Measurements from ENCODE around the gene FTL. TPM values are rescaled to one million over a fixed set of nuclear protein-coding genes. Genes with fewer than 3 reads are reported as not detected.

FTL gene
- total RNA-seq, 1 donor from 2014 or later, result 4,020 TPM

GRCh38 chr19:48975947-48976847 lies 11.1 kb downstream of the FTL start:
- no peak for DNase-seq (ENCODE audit: low read depth)

GRCh38 chr19:48977061-48977460 lies 12.0 kb downstream of the FTL start:
- H4K20me1 ChIP-seq (ENCODE audit: insufficient read depth, low read length), result peaks cover 6% of the 10 kb centered on the region
- DNase-seq (ENCODE audit: low read depth), result no peak
- no peak overlapping the region for H3K4me3 Mint-ChIP-seq (ENCODE audit: unreplicated experiment)
- H3K9ac ChIP-seq (ENCODE audit: low read length), result no peak overlapping the region
- no peaks in the 10 kb centered on the region for H3K27me3 ChIP-seq (ENCODE audit: insufficient read depth, low read length)
- H2AFZ ChIP-seq (ENCODE audit: low read depth, low read length), result no peak overlapping the region
- H3K4me1 Mint-ChIP-seq (ENCODE audit: low read depth, unreplicated experiment), result peaks cover 11% of the 10 kb centered on the region
- peaks cover 34% of the 10 kb centered on the region for H3K36me3 Mint-ChIP-seq (ENCODE audit: low read depth, unreplicated experiment)
- H3K4me2 ChIP-seq (ENCODE audit: low read length), result no peak overlapping the region
- no peak overlapping the region for H3K27ac ChIP-seq (ENCODE audit: low read depth, low read length)
- no peaks in the 10 kb centered on the region for H3K79me2 ChIP-seq (ENCODE audit: insufficient read depth, low read length)
- peaks cover 4% of the 10 kb centered on the region for H3K36me3 ChIP-seq (ENCODE audit: insufficient read depth, low read length)
- H3K27ac Mint-ChIP-seq (ENCODE audit: unreplicated experiment), result peak overlapping the region; percentile 26
- TF ChIP-seq CTCF (IDR thresholded peaks at IDR 0.05; ENCODE audit: insufficient read depth, low read depth, low read length), result no peak
- TF ChIP-seq EZH2 (IDR thresholded peaks at IDR 0.05; ENCODE audit: insufficient read depth, low read length), result no peak
- FAIRE-seq, result no peak
- peaks cover 9% of the 10 kb centered on the region for H3K4me1 ChIP-seq (ENCODE audit: insufficient read depth, low read length)
- no peak overlapping the region for H3K4me3 ChIP-seq (ENCODE audit: insufficient read depth, low read depth, low read length)
- H3K9me3 ChIP-seq (ENCODE audit: insufficient read depth, low read depth, low read length), result no peaks in the 10 kb centered on the region
- H3K9me3 Mint-ChIP-seq (ENCODE audit: unreplicated experiment), result peaks cover 2% of the 10 kb centered on the region
- no peaks in the 10 kb centered on the region for H3K27me3 Mint-ChIP-seq (ENCODE audit: low read depth, unreplicated experiment)

More at GRCh38 chr19:48975947-48976847, 11.1 kb downstream of the FTL start:
- no peak overlapping the region for H3K4me3 ChIP-seq (ENCODE audit: insufficient read depth, low read depth, low read length)
- no peak overlapping the region for H3K27ac ChIP-seq (ENCODE audit: low read depth, low read length)
- no peak overlapping the region for H3K9ac ChIP-seq (ENCODE audit: low read length)
- Mint-ChIP-seq H3K9me3 (ENCODE audit: unreplicated experiment) (peaks cover 2% of the 10 kb centered on the region), H3K4me1 (ENCODE audit: low read depth, unreplicated experiment) (peaks cover 11% of the 10 kb centered on the region), H3K36me3 (ENCODE audit: low read depth, unreplicated experiment) (peaks cover 28% of the 10 kb centered on the region), H3K27ac (ENCODE audit: unreplicated experiment) (peak overlapping the region; percentile 62), H3K27me3 (ENCODE audit: low read depth, unreplicated experiment) (no peaks in the 10 kb centered on the region), H3K4me3 (ENCODE audit: unreplicated experiment) (no peak overlapping the region)
- peaks cover 11% of the 10 kb centered on the region for H4K20me1 ChIP-seq (ENCODE audit: insufficient read depth, low read length)
- TF ChIP-seq EZH2 (IDR thresholded peaks at IDR 0.05; ENCODE audit: insufficient read depth, low read length), result no peak
- TF ChIP-seq CTCF (IDR thresholded peaks at IDR 0.05; ENCODE audit: insufficient read depth, low read depth, low read length), result no peak
- no peak for FAIRE-seq
- no peak overlapping the region for H3K4me2 ChIP-seq (ENCODE audit: low read length)
- no peaks in the 10 kb centered on the region for H3K9me3 ChIP-seq (ENCODE audit: insufficient read depth, low read depth, low read length)
- H2AFZ ChIP-seq (ENCODE audit: low read depth, low read length), result no peak overlapping the region
- H3K36me3 ChIP-seq (ENCODE audit: insufficient read depth, low read length), result peaks cover 4% of the 10 kb centered on the region
- peaks cover 9% of the 10 kb centered on the region for H3K4me1 ChIP-seq (ENCODE audit: insufficient read depth, low read length)
- H3K27me3 ChIP-seq (ENCODE audit: insufficient read depth, low read length), result no peaks in the 10 kb centered on the region
- H3K79me2 ChIP-seq (ENCODE audit: insufficient read depth, low read length), result no peaks in the 10 kb centered on the region

- H3K36me3 Mint-ChIP-seq (ENCODE audit: low read depth, unreplicated experiment), result peaks cover 31% of the 10 kb centered on the region
- H3K4me3 Mint-ChIP-seq (ENCODE audit: unreplicated experiment), result no peak overlapping the region
- FAIRE-seq (no peak), DNase-seq (ENCODE audit: low read depth) (no peak)
- H3K9me3 Mint-ChIP-seq (ENCODE audit: unreplicated experiment), result peaks cover 2% of the 10 kb centered on the region
- H3K4me1 Mint-ChIP-seq (ENCODE audit: low read depth, unreplicated experiment), result peaks cover 11% of the 10 kb centered on the region
- Histone ChIP-seq H3K9ac (ENCODE audit: low read length) (no peak overlapping the region), H3K79me2 (ENCODE audit: insufficient read depth, low read length) (no peaks in the 10 kb centered on the region), H3K27me3 (ENCODE audit: insufficient read depth, low read length) (no peaks in the 10 kb centered on the region), H3K4me3 (ENCODE audit: insufficient read depth, low read depth, low read length) (no peak overlapping the region), H4K20me1 (ENCODE audit: insufficient read depth, low read length) (peaks cover 6% of the 10 kb centered on the region), H3K27ac (ENCODE audit: low read depth, low read length) (no peak overlapping the region), H3K9me3 (ENCODE audit: insufficient read depth, low read depth, low read length) (no peaks in the 10 kb centered on the region), H3K4me2 (ENCODE audit: low read length) (no peak overlapping the region), H2AFZ (ENCODE audit: low read depth, low read length) (no peak overlapping the region), H3K36me3 (ENCODE audit: insufficient read depth, low read length) (peaks cover 13% of the 10 kb centered on the region), H3K4me1 (ENCODE audit: insufficient read depth, low read length) (peaks cover 9% of the 10 kb centered on the region)
- H3K27ac Mint-ChIP-seq (ENCODE audit: unreplicated experiment), result no peak overlapping the region
- TF ChIP-seq CTCF (IDR thresholded peaks at IDR 0.05; ENCODE audit: insufficient read depth, low read depth, low read length), result no peak
- no peak for TF ChIP-seq EZH2 (IDR thresholded peaks at IDR 0.05; ENCODE audit: insufficient read depth, low read length)
- H3K27me3 Mint-ChIP-seq (ENCODE audit: low read depth, unreplicated experiment), result no peaks in the 10 kb centered on the region
These were observed 17.2 kb downstream of the FTL start for GRCh38 chr19:48982280-48982679.
